ENCODE measurements around the gene ODF2.

ODF2 gene

GRCh38 chr9:128459011-128459410 lies 3.2 kb downstream of the ODF2 start:
- DNase-seq (ENCODE audit: low read depth) = no peak
- H3K4me3 ChIP-seq (ENCODE audit: low read length) = no peak overlapping the region
- TF ChIP-seq CTCF (IDR thresholded peaks at IDR 0.05; ENCODE audit: insufficient read depth, low read depth, low read length, missing control alignments) = no peak

- no peak overlapping the region for H3K4me3 ChIP-seq (ENCODE audit: low read length)
- DNase-seq (ENCODE audit: low read depth) = no peak
- no peak for TF ChIP-seq CTCF (IDR thresholded peaks at IDR 0.05; ENCODE audit: insufficient read depth, low read depth, low read length, missing control alignments)
Observed at GRCh38 chr9:128469070-128469469, 13.3 kb downstream of the ODF2 start.

GRCh38 chr9:128470560-128470959 lies 14.8 kb downstream of the ODF2 start:
- no peak for TF ChIP-seq CTCF (IDR thresholded peaks at IDR 0.05; ENCODE audit: insufficient read depth, low read depth, low read length, missing control alignments)
- DNase-seq (ENCODE audit: low read depth) = no peak
- no peak overlapping the region for H3K4me3 ChIP-seq (ENCODE audit: low read length)

GRCh38 chr9:128473104-128473503 lies 17.3 kb downstream of the ODF2 start:
- no peak overlapping the region for H3K4me3 ChIP-seq (ENCODE audit: low read length)
- no peak for DNase-seq (ENCODE audit: low read depth)
- TF ChIP-seq CTCF (IDR thresholded peaks at IDR 0.05; ENCODE audit: insufficient read depth, low read depth, low read length, missing control alignments) = no peak

- no peak overlapping the region for H3K4me3 ChIP-seq (ENCODE audit: low read length)
- TF ChIP-seq CTCF (IDR thresholded peaks at IDR 0.05; ENCODE audit: insufficient read depth, low read depth, low read length, missing control alignments) = no peak
- no peak for DNase-seq (ENCODE audit: low read depth)
Observed at GRCh38 chr9:128475867-128476266, 20.1 kb downstream of the ODF2 start.

GRCh38 chr9:128479262-128479661 lies 23.5 kb downstream of the ODF2 start:
- no peak for TF ChIP-seq CTCF (IDR thresholded peaks at IDR 0.05; ENCODE audit: insufficient read depth, low read depth, low read length, missing control alignments)
- no peak for DNase-seq (ENCODE audit: low read depth)
- no peak overlapping the region for H3K4me3 ChIP-seq (ENCODE audit: low read length)

GRCh38 chr9:128481561-128481960 lies 25.8 kb downstream of the ODF2 start:
- H3K4me3 ChIP-seq (ENCODE audit: low read length) = no peak overlapping the region
- no peak for TF ChIP-seq CTCF (IDR thresholded peaks at IDR 0.05; ENCODE audit: insufficient read depth, low read depth, low read length, missing control alignments)
- DNase-seq (ENCODE audit: low read depth) = no peak
